Liver (tissue), 9 donors: ENCODE measurements around the gene DSCAML1. TPM values are rescaled to one million over a fixed set of nuclear protein-coding genes. Genes with fewer than 3 reads are reported as not detected.

Experiments
- DNase-seq: peaks from one replicate; pipeline ENCODE4 v3.0.0-alpha.2; 2017; ENCODE audit warnings: low spot score
- H3K27ac ChIP-seq, 2 donors: one replicate each; pipeline ENCODE4 v1.7.0; 2013; ENCODE audit warnings: inconsistent platforms in 2 of 2, low read length in 2 of 2, control low read depth in 1 of 2, low read depth in 1 of 2, mild to moderate bottlenecking in 1 of 2
- H3K27me3 ChIP-seq, 4 donors: one replicate each; pipeline versions ENCODE4 v1.6.1 to v1.7.0; 2013; ENCODE audit warnings: low read length in 3 of 4, inconsistent platforms in 1 of 4, mild to moderate bottlenecking in 1 of 4, moderate library complexity in 1 of 4; ENCODE audit not compliant: control insufficient read depth in 4 of 4, insufficient read depth in 4 of 4
- H3K36me3 ChIP-seq, 4 donors: one replicate each; pipeline versions ENCODE4 v1.6.1 to v1.7.0; 2013; ENCODE audit warnings: low read length in 3 of 4, mild to moderate bottlenecking in 3 of 4, low read depth in 1 of 4, moderate library complexity in 1 of 4; ENCODE audit not compliant: control insufficient read depth in 4 of 4, insufficient read depth in 3 of 4
- H3K4me1 ChIP-seq, 4 donors: one replicate each; pipeline versions ENCODE4 v1.6.1 to v1.7.0; 2013; ENCODE audit warnings: low read length in 3 of 4, mild to moderate bottlenecking in 3 of 4, moderate library complexity in 1 of 4; ENCODE audit not compliant: control insufficient read depth in 4 of 4, insufficient read depth in 4 of 4
- H3K4me3 ChIP-seq, 3 donors: one replicate each; pipeline versions ENCODE4 v1.6.1 to v1.7.0; 2013; ENCODE audit warnings: low read length in 3 of 3, control low read depth in 1 of 3, low read depth in 1 of 3, mild to moderate bottlenecking in 1 of 3
- H3K9ac ChIP-seq, 2 donors: one replicate each; pipeline ENCODE4 v1.7.0; 2013; ENCODE audit warnings: low read length in 2 of 2, mild to moderate bottlenecking in 2 of 2, moderate library complexity in 2 of 2, control low read depth in 1 of 2, low read depth in 1 of 2
- H3K9me3 ChIP-seq, 4 donors: one replicate each; pipeline versions ENCODE4 v1.6.1 to v1.7.0; 2013; ENCODE audit warnings: low read length in 3 of 4; ENCODE audit not compliant: control insufficient read depth in 4 of 4
- EGR1 ChIP-seq, 2 donors: IDR thresholded peaks; 2 replicates each; pipeline ENCODE4 v1.6.1; 2016 to 2018; ENCODE audit warnings: antibody characterized with exemption in 2 of 2, low read depth in 2 of 2
- FOXA1 ChIP-seq: IDR thresholded peaks from 2 replicates; pipeline ENCODE4 v1.6.1; 2016; ENCODE audit warnings: antibody characterized with exemption
- FOXA2 ChIP-seq: IDR thresholded peaks from 2 replicates; pipeline ENCODE4 v1.6.1; 2016; ENCODE audit warnings: antibody characterized with exemption
- GABPA ChIP-seq, 2 donors: IDR thresholded peaks in 1 of 2; conservative IDR thresholded peaks in 1 of 2; 2 replicates each; pipeline ENCODE4 v1.6.1; 2016; ENCODE audit warnings: antibody characterized with exemption in 2 of 2, mild to moderate bottlenecking in 1 of 2, moderate library complexity in 1 of 2
- HNF4A ChIP-seq, 2 donors: conservative IDR thresholded peaks; 2 replicates each; pipeline ENCODE4 v1.6.1; 2016; ENCODE audit warnings: antibody characterized with exemption in 2 of 2, mild to moderate bottlenecking in 2 of 2
- JUND ChIP-seq, 2 donors: IDR thresholded peaks; 2 replicates each; pipeline ENCODE4 v1.6.1; 2016; ENCODE audit warnings: antibody characterized with exemption in 2 of 2
- NR2F2 ChIP-seq: IDR thresholded peaks from 2 replicates; pipeline ENCODE4 v1.6.1; 2016; ENCODE audit warnings: antibody characterized with exemption
- RAD21 ChIP-seq, 2 donors: IDR thresholded peaks; 2 replicates each; pipeline ENCODE4 v1.6.1; 2016; ENCODE audit warnings: antibody characterized with exemption in 2 of 2, mild to moderate bottlenecking in 2 of 2
- TAF1 ChIP-seq: conservative IDR thresholded peaks from 2 replicates; pipeline ENCODE4 v1.6.1; 2016; ENCODE audit warnings: antibody characterized with exemption, mild to moderate bottlenecking
- YY1 ChIP-seq: IDR thresholded peaks from 2 replicates; pipeline ENCODE4 v1.6.1; 2016; ENCODE audit warnings: antibody characterized with exemption, mild to moderate bottlenecking
- WGBS: extraction: QIAGEN DNeasy Blood & Tissue Kit; methylation state at CpG from one replicate; pipeline ENCODE4 v1.1.7; 2013; 5-methylcytosine and 5-hydroxymethylcytosine counted together
- polyA plus RNA-seq, 2 donors: library from polyadenylated mRNA; stranded (reverse) in 1 of 2; unstranded in 1 of 2; fragments of 200-250 nt in 1 of 2; fragments of >200 nt in 1 of 2; fragmentation: Nextera tagmentation in 1 of 2; extraction: Ambion mirVana in 1 of 2; gene quantifications; one replicate each; pipeline versions ENCODE4 v1.2.1 to v1.2.3, GENCODE V29; 2013 to 2015
- total RNA-seq, 2 donors: library from RNA; depleted of rRNA; stranded (reverse); fragments of >200 nt; gene quantifications; one replicate each; pipeline ENCODE4 v1.2.3, GENCODE V29; 2014
- TF ChIP-seq, protein P1 (sequence below): IDR thresholded peaks from 2 replicates; pipeline ENCODE4 v1.6.1; 2016; ENCODE audit warnings: antibody characterized with exemption
- TF ChIP-seq, protein P2 (sequence below): IDR thresholded peaks from 2 replicates; pipeline ENCODE4 v1.6.1; 2016; ENCODE audit warnings: antibody characterized with exemption
- TF ChIP-seq, protein P3 (sequence below): fragments of 150-350 bp; IDR thresholded peaks from 2 replicates; pipeline ENCODE4 v1.5.1; 2017; ENCODE audit warnings: improper control_type of control experiment, low read depth, low read length; ENCODE audit not compliant: missing input control
- donor health status: healthy.
- donor health status: healthy.
- donor health status: healthy.
- donor health status: healthy.
- donor health status: healthy.

Gene DSCAML1
- total and polyA plus RNA-seq, 4 donors, result 0.07 to 0.42 (median 0.20) TPM

- no peak for TF ChIP-seq HNF4A (conservative IDR thresholded peaks at IDR 0.05)
- TF ChIP-seq JUND (IDR thresholded peaks at IDR 0.05), result no peak
- TF ChIP-seq TAF1, result no peak
- TF ChIP-seq, protein P1, sequence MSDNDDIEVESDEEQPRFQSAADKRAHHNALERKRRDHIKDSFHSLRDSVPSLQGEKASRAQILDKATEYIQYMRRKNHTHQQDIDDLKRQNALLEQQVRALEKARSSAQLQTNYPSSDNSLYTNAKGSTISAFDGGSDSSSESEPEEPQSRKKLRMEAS, result no peak
- TF ChIP-seq RAD21 (IDR thresholded peaks at IDR 0.05), result no peak
- no peak for TF ChIP-seq FOXA2
These were observed 331.6 kb downstream of the DSCAML1 start (continued) for GRCh38 chr11:117465236-117465997.

DNA sequence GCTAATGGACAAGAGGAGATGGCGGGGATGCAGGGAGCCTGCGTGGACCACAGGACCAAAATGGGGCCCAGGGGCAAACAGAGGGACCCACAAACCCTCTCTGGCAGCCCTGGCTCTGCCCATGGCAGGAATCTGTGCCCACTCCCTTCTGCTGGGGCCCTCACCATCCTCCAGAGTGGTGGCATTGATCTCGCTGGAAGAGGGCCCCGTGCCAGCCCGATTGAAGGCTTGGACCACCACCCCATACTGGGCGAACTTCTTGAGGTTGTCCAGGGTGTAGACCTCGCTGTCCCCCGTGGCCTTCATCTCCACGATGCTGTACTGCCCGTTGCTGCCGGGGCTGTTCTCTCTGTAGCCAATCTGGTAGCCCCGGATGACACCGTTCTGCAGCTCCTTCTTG, 332.2 kb downstream of the DSCAML1 start:
- WGBS, result 93% methylated on average over 13 of the region's 13 CpGs
- no peak overlapping the region for H3K27ac ChIP-seq
- H3K36me3 ChIP-seq, result no peaks in the 10 kb centered on the region
- no peaks in the 10 kb centered on the region for H3K27me3 ChIP-seq
- DNase-seq, result no peak
- H3K9ac ChIP-seq, result no peak overlapping the region
- TF ChIP-seq, protein P2, sequence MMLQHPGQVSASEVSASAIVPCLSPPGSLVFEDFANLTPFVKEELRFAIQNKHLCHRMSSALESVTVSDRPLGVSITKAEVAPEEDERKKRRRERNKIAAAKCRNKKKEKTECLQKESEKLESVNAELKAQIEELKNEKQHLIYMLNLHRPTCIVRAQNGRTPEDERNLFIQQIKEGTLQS, result no peak
- TF ChIP-seq NR2F2 (no peak), EGR1 (IDR thresholded peaks at IDR 0.05; ENCODE audit: low read depth in 2 of 2) (no peak), YY1 (no peak), GABPA (IDR thresholded peaks at IDR 0.05 in 1 of 2, conservative IDR thresholded peaks at IDR 0.05 in 1 of 2) (no peak), HNF4A (conservative IDR thresholded peaks at IDR 0.05) (no peak), JUND (IDR thresholded peaks at IDR 0.05) (no peak), TAF1 (no peak), FOXA2 (no peak), FOXA1 (no peak)
- TF ChIP-seq, protein P1, result no peak
- TF ChIP-seq, protein P3, sequence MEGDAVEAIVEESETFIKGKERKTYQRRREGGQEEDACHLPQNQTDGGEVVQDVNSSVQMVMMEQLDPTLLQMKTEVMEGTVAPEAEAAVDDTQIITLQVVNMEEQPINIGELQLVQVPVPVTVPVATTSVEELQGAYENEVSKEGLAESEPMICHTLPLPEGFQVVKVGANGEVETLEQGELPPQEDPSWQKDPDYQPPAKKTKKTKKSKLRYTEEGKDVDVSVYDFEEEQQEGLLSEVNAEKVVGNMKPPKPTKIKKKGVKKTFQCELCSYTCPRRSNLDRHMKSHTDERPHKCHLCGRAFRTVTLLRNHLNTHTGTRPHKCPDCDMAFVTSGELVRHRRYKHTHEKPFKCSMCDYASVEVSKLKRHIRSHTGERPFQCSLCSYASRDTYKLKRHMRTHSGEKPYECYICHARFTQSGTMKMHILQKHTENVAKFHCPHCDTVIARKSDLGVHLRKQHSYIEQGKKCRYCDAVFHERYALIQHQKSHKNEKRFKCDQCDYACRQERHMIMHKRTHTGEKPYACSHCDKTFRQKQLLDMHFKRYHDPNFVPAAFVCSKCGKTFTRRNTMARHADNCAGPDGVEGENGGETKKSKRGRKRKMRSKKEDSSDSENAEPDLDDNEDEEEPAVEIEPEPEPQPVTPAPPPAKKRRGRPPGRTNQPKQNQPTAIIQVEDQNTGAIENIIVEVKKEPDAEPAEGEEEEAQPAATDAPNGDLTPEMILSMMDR, result no peak
- H3K4me3 ChIP-seq, result no peak overlapping the region
- no peaks in the 10 kb centered on the region for H3K9me3 ChIP-seq
- H3K4me1 ChIP-seq, result no peaks in the 10 kb centered on the region

DNA sequence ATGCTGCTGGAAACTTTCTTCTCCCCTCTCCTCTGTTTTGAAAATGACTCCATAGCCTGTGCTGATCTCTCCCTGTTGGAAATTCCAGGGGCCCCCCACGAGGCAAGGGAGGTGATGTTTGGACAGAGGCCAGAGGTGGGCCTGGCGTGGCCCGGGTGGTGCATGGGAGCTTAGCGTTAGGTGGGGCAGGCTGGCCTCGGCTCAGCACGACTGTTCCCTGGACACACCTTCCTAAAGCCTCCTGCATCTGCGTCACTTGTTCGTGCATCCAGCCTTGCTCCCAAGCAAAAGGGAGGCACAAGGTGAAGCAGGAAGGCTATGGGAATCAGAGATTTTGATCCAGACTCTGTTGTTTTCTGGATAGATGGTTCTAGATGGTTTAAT, 334.2 kb downstream of the DSCAML1 start:
- no peak for DNase-seq
- 82% methylated on average over 8 of the region's 8 CpGs for WGBS
- no peaks in the 10 kb centered on the region for H3K27me3 ChIP-seq

More for the DNA sequence above, 334.2 kb downstream of the DSCAML1 start:
- no peaks in the 10 kb centered on the region for H3K9me3 ChIP-seq
- H3K27ac ChIP-seq, result no peak overlapping the region
- no peaks in the 10 kb centered on the region for H3K4me1 ChIP-seq
- TF ChIP-seq GABPA (IDR thresholded peaks at IDR 0.05 in 1 of 2, conservative IDR thresholded peaks at IDR 0.05 in 1 of 2), result no peak
- no peaks in the 10 kb centered on the region for H3K36me3 ChIP-seq
- H3K9ac ChIP-seq, result no peak overlapping the region
- no peak overlapping the region for H3K4me3 ChIP-seq
